GM12878 (cell line): ENCODE results near the gene PPAN. TPM values are rescaled to one million over a fixed set of nuclear protein-coding genes. Genes with fewer than 3 reads are reported as not detected.

ENCODE experiments used
- BACH1 ChIP-seq: fragments of 450-650 bp; IDR thresholded peaks from 2 replicates; pipeline ENCODE4 v1.6.1; 2017; ENCODE audit warnings: mild to moderate bottlenecking, borderline replicate concordance
- BCLAF1 ChIP-seq: fragments of 450-650 bp; IDR thresholded peaks from 2 replicates; pipeline ENCODE4 v1.6.1; 2017; ENCODE audit warnings: antibody characterized with exemption, mild to moderate bottlenecking, moderate library complexity
- CHD2 ChIP-seq: IDR thresholded peaks from 2 replicates; pipeline ENCODE4 v1.6.1; 2011; ENCODE audit warnings: low read depth, low read length, improper control_type of control experiment, borderline replicate concordance
- PAX8 ChIP-seq: fragments of 450-650 bp; IDR thresholded peaks from 2 replicates; pipeline ENCODE4 v1.6.1; 2017; ENCODE audit warnings: mild to moderate bottlenecking, moderate library complexity
- POLR2AphosphoS5 ChIP-seq: IDR thresholded peaks from 2 replicates; pipeline ENCODE4 v1.6.1; 2011; ENCODE audit warnings: mild to moderate bottlenecking, low read length, inconsistent platforms
- RUNX3 ChIP-seq: IDR thresholded peaks from 2 replicates; pipeline ENCODE4 v1.6.1; 2012; ENCODE audit warnings: low read length, inconsistent platforms
- ZNF217 ChIP-seq: fragments of 450-650 bp; IDR thresholded peaks from 2 replicates; pipeline ENCODE4 v1.6.1; 2017; ENCODE audit warnings: antibody characterized with exemption, mild to moderate bottlenecking
- polyA plus RNA-seq, 11 experiments: library from polyadenylated mRNA; depleted of rRNA in 4 of 11; unstranded in 6 of 11; stranded (reverse) in 5 of 11; fragments of >200 nt; fragmentation: Nextera tagmentation in 4 of 11; fragmentation: Illumina TruSeq in 1 of 11; extraction: Ambion mirVana in 4 of 11; extraction: Trizol in 1 of 11; gene quantifications; 1 replicate in 1 of 11; 2 replicates in 10 of 11; pipeline versions ENCODE4 v1.2.1 to v1.2.3, GENCODE V29; 2011 to 2016; ENCODE audit warnings: inconsistent platforms in 2 of 11, missing spikeins in 2 of 11, low read depth in 1 of 11
- total RNA-seq, 4 experiments: library from RNA; depleted of rRNA in 3 of 4; stranded (reverse); fragments of >200 nt in 3 of 4; fragmentation: Illumina TruSeq in 1 of 4; extraction: Trizol in 1 of 4; gene quantifications; 2 replicates each; pipeline versions ENCODE4 v1.2.1 to v1.2.3, GENCODE V29; 2013 to 2021
- TF ChIP-seq, protein P1 (sequence below): fragments of 450-650 bp; IDR thresholded peaks from 2 replicates; pipeline ENCODE4 v1.6.1; 2018; ENCODE audit warnings: borderline replicate concordance, mild to moderate bottlenecking; ENCODE audit not compliant: partially characterized antibody
- TF ChIP-seq, protein P2 (sequence below): IDR thresholded peaks from 2 replicates; pipeline ENCODE4 v1.6.1; 2012; ENCODE audit warnings: improper control_type of control experiment, low read depth, low read length; ENCODE audit not compliant: insufficient replicate concordance
- TF ChIP-seq, protein P3 (sequence below): IDR thresholded peaks from 2 replicates; pipeline ENCODE4 v1.6.1; 2012; ENCODE audit warnings: mild to moderate bottlenecking, low read depth, low read length
- TF ChIP-seq, protein P4 (sequence below): IDR thresholded peaks from 2 replicates; pipeline ENCODE4 v1.6.1; 2012; ENCODE audit warnings: low read length, inconsistent platforms
- TF ChIP-seq, protein P5 (sequence below): IDR thresholded peaks from 2 replicates; pipeline ENCODE4 v1.6.1; 2011; ENCODE audit warnings: borderline replicate concordance, low read depth, mild to moderate bottlenecking, moderate library complexity, low read length; ENCODE audit not compliant: insufficient read depth, poor library complexity, severe bottlenecking

Gene PPAN
- total and polyA plus RNA-seq, 10 of the 15 experiments (the other 5 are each of a cell fraction or from before 2014, with no cell fraction given): 2.1 to 171 (median 108) TPM

- TF ChIP-seq, protein P1, sequence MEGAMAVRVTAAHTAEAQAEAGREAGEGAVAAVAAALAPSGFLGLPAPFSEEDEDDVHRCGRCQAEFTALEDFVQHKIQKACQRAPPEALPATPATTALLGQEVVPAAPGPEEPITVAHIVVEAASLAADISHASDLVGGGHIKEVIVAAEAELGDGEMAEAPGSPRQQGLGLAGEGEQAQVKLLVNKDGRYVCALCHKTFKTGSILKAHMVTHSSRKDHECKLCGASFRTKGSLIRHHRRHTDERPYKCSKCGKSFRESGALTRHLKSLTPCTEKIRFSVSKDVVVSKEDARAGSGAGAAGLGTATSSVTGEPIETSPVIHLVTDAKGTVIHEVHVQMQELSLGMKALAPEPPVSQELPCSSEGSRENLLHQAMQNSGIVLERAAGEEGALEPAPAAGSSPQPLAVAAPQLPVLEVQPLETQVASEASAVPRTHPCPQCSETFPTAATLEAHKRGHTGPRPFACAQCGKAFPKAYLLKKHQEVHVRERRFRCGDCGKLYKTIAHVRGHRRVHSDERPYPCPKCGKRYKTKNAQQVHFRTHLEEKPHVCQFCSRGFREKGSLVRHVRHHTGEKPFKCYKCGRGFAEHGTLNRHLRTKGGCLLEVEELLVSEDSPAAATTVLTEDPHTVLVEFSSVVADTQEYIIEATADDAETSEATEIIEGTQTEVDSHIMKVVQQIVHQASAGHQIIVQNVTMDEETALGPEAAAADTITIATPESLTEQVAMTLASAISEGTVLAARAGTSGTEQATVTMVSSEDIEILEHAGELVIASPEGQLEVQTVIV: no peak
- TF ChIP-seq POLR2AphosphoS5 (peak; percentile 49; the same call in 1 of the 2 replicates), CHD2 (no peak), RUNX3 (no peak; the same call in 1 of the 2 replicates), ZNF217 (no peak), BCLAF1 (no peak), BACH1 (0 out of 2 replicates have a peak, but pooled peaks have one; percentile 4), PAX8 (no peak)
- TF ChIP-seq, protein P2, sequence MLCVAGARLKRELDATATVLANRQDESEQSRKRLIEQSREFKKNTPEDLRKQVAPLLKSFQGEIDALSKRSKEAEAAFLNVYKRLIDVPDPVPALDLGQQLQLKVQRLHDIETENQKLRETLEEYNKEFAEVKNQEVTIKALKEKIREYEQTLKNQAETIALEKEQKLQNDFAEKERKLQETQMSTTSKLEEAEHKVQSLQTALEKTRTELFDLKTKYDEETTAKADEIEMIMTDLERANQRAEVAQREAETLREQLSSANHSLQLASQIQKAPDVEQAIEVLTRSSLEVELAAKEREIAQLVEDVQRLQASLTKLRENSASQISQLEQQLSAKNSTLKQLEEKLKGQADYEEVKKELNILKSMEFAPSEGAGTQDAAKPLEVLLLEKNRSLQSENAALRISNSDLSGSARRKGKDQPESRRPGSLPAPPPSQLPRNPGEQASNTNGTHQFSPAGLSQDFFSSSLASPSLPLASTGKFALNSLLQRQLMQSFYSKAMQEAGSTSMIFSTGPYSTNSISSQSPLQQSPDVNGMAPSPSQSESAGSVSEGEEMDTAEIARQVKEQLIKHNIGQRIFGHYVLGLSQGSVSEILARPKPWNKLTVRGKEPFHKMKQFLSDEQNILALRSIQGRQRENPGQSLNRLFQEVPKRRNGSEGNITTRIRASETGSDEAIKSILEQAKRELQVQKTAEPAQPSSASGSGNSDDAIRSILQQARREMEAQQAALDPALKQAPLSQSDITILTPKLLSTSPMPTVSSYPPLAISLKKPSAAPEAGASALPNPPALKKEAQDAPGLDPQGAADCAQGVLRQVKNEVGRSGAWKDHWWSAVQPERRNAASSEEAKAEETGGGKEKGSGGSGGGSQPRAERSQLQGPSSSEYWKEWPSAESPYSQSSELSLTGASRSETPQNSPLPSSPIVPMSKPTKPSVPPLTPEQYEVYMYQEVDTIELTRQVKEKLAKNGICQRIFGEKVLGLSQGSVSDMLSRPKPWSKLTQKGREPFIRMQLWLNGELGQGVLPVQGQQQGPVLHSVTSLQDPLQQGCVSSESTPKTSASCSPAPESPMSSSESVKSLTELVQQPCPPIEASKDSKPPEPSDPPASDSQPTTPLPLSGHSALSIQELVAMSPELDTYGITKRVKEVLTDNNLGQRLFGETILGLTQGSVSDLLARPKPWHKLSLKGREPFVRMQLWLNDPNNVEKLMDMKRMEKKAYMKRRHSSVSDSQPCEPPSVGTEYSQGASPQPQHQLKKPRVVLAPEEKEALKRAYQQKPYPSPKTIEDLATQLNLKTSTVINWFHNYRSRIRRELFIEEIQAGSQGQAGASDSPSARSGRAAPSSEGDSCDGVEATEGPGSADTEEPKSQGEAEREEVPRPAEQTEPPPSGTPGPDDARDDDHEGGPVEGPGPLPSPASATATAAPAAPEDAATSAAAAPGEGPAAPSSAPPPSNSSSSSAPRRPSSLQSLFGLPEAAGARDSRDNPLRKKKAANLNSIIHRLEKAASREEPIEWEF: no peak
- TF ChIP-seq, protein P3, sequence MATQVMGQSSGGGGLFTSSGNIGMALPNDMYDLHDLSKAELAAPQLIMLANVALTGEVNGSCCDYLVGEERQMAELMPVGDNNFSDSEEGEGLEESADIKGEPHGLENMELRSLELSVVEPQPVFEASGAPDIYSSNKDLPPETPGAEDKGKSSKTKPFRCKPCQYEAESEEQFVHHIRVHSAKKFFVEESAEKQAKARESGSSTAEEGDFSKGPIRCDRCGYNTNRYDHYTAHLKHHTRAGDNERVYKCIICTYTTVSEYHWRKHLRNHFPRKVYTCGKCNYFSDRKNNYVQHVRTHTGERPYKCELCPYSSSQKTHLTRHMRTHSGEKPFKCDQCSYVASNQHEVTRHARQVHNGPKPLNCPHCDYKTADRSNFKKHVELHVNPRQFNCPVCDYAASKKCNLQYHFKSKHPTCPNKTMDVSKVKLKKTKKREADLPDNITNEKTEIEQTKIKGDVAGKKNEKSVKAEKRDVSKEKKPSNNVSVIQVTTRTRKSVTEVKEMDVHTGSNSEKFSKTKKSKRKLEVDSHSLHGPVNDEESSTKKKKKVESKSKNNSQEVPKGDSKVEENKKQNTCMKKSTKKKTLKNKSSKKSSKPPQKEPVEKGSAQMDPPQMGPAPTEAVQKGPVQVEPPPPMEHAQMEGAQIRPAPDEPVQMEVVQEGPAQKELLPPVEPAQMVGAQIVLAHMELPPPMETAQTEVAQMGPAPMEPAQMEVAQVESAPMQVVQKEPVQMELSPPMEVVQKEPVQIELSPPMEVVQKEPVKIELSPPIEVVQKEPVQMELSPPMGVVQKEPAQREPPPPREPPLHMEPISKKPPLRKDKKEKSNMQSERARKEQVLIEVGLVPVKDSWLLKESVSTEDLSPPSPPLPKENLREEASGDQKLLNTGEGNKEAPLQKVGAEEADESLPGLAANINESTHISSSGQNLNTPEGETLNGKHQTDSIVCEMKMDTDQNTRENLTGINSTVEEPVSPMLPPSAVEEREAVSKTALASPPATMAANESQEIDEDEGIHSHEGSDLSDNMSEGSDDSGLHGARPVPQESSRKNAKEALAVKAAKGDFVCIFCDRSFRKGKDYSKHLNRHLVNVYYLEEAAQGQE: no peak
- TF ChIP-seq, protein P4, sequence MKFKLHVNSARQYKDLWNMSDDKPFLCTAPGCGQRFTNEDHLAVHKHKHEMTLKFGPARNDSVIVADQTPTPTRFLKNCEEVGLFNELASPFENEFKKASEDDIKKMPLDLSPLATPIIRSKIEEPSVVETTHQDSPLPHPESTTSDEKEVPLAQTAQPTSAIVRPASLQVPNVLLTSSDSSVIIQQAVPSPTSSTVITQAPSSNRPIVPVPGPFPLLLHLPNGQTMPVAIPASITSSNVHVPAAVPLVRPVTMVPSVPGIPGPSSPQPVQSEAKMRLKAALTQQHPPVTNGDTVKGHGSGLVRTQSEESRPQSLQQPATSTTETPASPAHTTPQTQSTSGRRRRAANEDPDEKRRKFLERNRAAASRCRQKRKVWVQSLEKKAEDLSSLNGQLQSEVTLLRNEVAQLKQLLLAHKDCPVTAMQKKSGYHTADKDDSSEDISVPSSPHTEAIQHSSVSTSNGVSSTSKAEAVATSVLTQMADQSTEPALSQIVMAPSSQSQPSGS: peak; percentile 28; the same call in 1 of the 2 replicates
- TF ChIP-seq, protein P5, sequence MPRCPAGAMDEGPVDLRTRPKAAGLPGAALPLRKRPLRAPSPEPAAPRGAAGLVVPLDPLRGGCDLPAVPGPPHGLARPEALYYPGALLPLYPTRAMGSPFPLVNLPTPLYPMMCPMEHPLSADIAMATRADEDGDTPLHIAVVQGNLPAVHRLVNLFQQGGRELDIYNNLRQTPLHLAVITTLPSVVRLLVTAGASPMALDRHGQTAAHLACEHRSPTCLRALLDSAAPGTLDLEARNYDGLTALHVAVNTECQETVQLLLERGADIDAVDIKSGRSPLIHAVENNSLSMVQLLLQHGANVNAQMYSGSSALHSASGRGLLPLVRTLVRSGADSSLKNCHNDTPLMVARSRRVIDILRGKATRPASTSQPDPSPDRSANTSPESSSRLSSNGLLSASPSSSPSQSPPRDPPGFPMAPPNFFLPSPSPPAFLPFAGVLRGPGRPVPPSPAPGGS: peak; percentile 43
Observed at GRCh38 chr19:10113592-10113963, 7.4 kb downstream of the PPAN start (continued).
